Chondrocyte (in vitro differentiated cells): ENCODE data around the gene WDFY1. TPM values are rescaled to one million over a fixed set of nuclear protein-coding genes. Genes with fewer than 3 reads are reported as not detected.

Experiments
- DNase-seq: peaks from one replicate; pipeline ENCODE4 v3.0.0; 2021; ENCODE audit warnings: mixed read lengths, low spot score
- H3K27ac Mint-ChIP-seq: one replicate; pipeline ENCODE4 v1.8.0; 2021; ENCODE audit warnings: mild to moderate bottlenecking, moderate library complexity, mixed read lengths; ENCODE audit not compliant: unreplicated experiment
- H3K27me3 Mint-ChIP-seq: 2 replicates; pipeline ENCODE4 v1.8.0; 2021; ENCODE audit warnings: low read depth, mixed read lengths
- H3K36me3 Mint-ChIP-seq: 2 replicates; pipeline ENCODE4 v1.8.0; 2021; ENCODE audit warnings: low read depth, mixed read lengths
- H3K4me1 Mint-ChIP-seq: 2 replicates; pipeline ENCODE4 v1.8.0; 2021; ENCODE audit warnings: low read depth, mild to moderate bottlenecking, mixed read lengths
- H3K4me3 Mint-ChIP-seq: one replicate; pipeline ENCODE4 v1.8.0; 2021; ENCODE audit warnings: mild to moderate bottlenecking, moderate library complexity, mixed read lengths; ENCODE audit not compliant: unreplicated experiment
- H3K9me3 Mint-ChIP-seq: 2 replicates; pipeline ENCODE4 v1.8.0; 2021; ENCODE audit warnings: low read depth, mixed read lengths
- total RNA-seq: library from RNA; stranded (reverse); gene quantifications from 3 replicates; pipeline ENCODE4 v1.2.1, GENCODE V29; 2021
- TF ChIP-seq, protein P1 (sequence below): fragments of 200-600 bp; sonication (generic); IDR thresholded peaks from 2 replicates; pipeline ENCODE4 v1.5.0; 2021; ENCODE audit warnings: antibody characterized with exemption, mild to moderate bottlenecking, moderate library complexity

WDFY1 gene
- total RNA-seq, 1 donor from 2014 or later, result 61.3 TPM

DNA sequence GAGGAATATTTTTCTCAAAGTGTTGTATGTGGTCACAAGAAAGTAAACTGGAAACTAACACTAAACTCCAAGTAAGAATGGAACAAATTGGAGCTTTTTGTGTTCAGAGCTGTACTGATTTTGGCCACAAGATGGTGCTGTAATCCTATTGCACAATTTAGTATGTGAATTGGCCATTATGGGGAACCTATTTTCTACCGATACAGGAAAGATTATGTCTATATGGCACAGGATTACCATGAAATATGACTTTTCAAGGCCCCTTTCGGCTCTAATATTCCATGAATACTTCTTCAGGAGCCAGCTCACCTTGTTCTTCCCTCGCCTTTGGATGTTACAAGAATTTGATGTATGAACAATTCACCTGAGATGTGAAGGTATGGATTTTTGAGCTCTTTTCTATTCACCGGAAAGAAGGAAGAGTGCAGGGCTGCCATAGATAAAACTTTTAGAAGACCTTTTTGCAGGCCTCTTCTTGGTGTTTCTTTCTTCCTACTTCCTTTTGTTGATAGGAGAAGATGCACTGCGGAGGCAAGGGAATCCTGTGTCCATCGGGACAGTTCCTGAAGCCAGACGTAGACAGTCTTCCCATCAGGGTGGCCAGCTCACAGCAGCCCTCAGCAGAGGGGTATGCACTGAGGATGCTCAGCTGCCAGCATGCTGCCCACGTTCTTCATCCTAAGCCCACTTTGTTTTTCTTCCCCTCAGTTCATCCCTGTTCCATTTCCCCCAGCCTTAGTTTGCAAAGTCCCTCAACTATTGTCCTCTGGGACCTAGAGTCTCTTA is 25.4 kb upstream of the WDFY1 start:
- no peaks in the 10 kb centered on the region for H3K9me3 Mint-ChIP-seq
- no peak for DNase-seq
- no peaks in the 10 kb centered on the region for H3K27me3 Mint-ChIP-seq
- H3K27ac Mint-ChIP-seq, result peak overlapping the region; percentile 14
- H3K4me3 Mint-ChIP-seq, result no peak overlapping the region
- TF ChIP-seq, protein P1, sequence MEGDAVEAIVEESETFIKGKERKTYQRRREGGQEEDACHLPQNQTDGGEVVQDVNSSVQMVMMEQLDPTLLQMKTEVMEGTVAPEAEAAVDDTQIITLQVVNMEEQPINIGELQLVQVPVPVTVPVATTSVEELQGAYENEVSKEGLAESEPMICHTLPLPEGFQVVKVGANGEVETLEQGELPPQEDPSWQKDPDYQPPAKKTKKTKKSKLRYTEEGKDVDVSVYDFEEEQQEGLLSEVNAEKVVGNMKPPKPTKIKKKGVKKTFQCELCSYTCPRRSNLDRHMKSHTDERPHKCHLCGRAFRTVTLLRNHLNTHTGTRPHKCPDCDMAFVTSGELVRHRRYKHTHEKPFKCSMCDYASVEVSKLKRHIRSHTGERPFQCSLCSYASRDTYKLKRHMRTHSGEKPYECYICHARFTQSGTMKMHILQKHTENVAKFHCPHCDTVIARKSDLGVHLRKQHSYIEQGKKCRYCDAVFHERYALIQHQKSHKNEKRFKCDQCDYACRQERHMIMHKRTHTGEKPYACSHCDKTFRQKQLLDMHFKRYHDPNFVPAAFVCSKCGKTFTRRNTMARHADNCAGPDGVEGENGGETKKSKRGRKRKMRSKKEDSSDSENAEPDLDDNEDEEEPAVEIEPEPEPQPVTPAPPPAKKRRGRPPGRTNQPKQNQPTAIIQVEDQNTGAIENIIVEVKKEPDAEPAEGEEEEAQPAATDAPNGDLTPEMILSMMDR, result peak; percentile 97
- peaks cover 7% of the 10 kb centered on the region for H3K36me3 Mint-ChIP-seq
- H3K4me1 Mint-ChIP-seq, result peaks cover 7% of the 10 kb centered on the region

DNA sequence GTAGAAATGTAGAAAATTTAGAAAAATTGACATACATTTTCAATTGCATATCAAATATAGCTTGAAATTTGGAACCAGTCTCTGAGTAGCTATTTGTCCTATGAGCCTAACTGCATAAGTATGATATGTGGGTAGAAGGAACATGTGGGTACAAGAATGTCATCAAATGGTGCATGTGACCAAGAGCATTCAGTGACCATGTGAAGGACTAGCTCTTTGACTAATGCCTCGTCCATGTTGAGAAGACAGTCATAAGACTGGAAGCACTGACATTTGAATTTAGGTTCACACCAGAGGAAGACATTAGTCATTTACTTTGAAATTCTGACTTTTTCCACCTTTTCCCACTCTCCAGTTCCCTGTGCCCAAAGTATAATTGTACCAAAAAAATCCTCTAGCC is 24.7 kb upstream of the WDFY1 start:
- TF ChIP-seq, protein P1, result no peak
- Mint-ChIP-seq H3K27ac (peak overlapping the region; percentile 14), H3K4me1 (peaks cover 7% of the 10 kb centered on the region), H3K4me3 (no peak overlapping the region), H3K27me3 (no peaks in the 10 kb centered on the region), H3K36me3 (peaks cover 7% of the 10 kb centered on the region), H3K9me3 (no peaks in the 10 kb centered on the region)
- DNase-seq, result no peak

DNA sequence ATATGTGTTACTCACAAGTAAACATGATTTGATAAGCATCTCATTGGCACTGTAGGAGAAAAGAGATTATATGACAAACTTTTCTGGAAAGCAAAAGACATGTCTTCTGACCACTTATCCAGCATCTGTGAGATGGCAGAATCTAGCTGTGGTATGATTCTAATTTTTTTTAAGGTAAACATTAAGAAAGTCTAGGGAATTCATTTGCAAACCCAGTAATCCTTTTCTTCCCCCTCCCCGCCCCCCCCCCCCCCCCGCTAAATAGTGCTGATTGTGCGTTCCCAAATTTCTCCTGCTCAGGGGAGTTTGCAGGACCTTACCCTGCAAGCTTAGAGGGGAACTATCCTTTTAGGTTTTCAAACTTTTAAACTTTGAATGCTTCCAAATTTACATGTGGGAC is 24.2 kb upstream of the WDFY1 start:
- TF ChIP-seq, protein P1, result no peak
- Mint-ChIP-seq H3K27ac (no peak overlapping the region), H3K36me3 (peaks cover 7% of the 10 kb centered on the region), H3K4me1 (peaks cover 7% of the 10 kb centered on the region), H3K9me3 (no peaks in the 10 kb centered on the region), H3K27me3 (no peaks in the 10 kb centered on the region), H3K4me3 (no peak overlapping the region)
- no peak for DNase-seq

DNA sequence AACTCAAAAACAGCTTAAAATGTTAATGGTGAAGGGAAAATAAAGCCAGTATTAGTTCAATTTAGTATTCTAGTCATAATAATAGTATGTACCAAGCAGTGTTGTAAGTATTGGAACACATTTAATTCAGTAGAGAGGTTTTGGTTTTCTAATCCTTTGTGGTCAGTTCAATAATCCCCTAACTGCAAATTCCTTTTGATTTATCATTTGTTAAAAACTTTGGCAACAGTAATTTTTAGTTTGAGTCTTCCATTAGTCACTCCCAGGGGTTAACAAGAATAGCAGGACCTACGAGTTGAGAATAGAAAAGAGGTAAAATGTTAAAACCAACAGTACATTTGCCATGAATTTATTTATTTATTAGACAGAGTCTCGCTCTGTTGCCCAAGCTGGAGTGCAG is 22.8 kb upstream of the WDFY1 start:
- H3K27me3 Mint-ChIP-seq, result no peaks in the 10 kb centered on the region
- no peak overlapping the region for H3K4me3 Mint-ChIP-seq
- no peak overlapping the region for H3K27ac Mint-ChIP-seq
- TF ChIP-seq, protein P1, result no peak
- H3K9me3 Mint-ChIP-seq, result no peaks in the 10 kb centered on the region
- peaks cover 7% of the 10 kb centered on the region for H3K4me1 Mint-ChIP-seq
- H3K36me3 Mint-ChIP-seq, result peaks cover 7% of the 10 kb centered on the region
- no peak for DNase-seq

DNA sequence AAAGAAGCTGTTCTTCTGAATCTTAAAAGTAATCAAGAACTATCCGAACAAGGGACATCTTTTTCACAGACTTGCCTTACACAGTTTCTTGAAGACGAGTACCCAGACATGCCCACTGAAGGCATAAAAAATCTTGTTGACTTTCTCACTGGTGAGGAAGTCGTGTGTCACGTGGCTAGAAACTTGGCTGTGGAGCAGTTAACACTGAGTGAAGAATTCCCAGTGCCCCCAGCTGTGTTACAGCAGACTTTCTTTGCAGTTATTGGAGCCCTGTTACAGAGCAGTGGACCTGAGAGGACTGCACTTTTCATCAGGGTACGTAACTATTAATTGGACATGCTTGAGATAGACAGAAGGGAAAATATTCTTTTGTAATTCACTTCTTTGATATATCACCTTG is 14.6 kb upstream of the WDFY1 start:
- Mint-ChIP-seq H3K4me3 (peak overlapping the region; percentile 54), H3K4me1 (peaks cover 54% of the 10 kb centered on the region), H3K27ac (peak overlapping the region; percentile 73), H3K9me3 (no peaks in the 10 kb centered on the region), H3K27me3 (no peaks in the 10 kb centered on the region), H3K36me3 (peaks cover 7% of the 10 kb centered on the region)
- TF ChIP-seq, protein P1, result no peak
- DNase-seq, result no peak
